T-helper 17 cell (primary cell): ENCODE data around the gene EFL1. TPM values are rescaled to one million over a fixed set of nuclear protein-coding genes. Genes with fewer than 3 reads are reported as not detected.
"Not testable (repeated sequence)": the region's sequence is repeated elsewhere in the genome, so short reads cannot be mapped to it uniquely, and the experiment has no call there.

Experiments used
- ATAC-seq: fragments of 150-1000 bp; cut with Tn5 transposase; 2 replicates; pipeline ENCODE4 v1.10.0; 2021; ENCODE audit warnings: mild to moderate bottlenecking, moderate library complexity
- DNase-seq, 3 donors: peaks; one replicate each; pipeline versions ENCODE4 v3.0.0 to v3.0.0-alpha.2; 2020 to 2021
- H3K9me3 ChIP-seq: one replicate; pipeline ENCODE4 v1.7.0; 2013; ENCODE audit warnings: low read length, mild to moderate bottlenecking; ENCODE audit not compliant: control insufficient read depth, poor library complexity, severe bottlenecking
- H3K27ac Mint-ChIP-seq: one replicate; pipeline ENCODE4 v1.8.0; 2022; ENCODE audit warnings: mild to moderate bottlenecking, moderate library complexity, mixed read lengths
- H3K27me3 Mint-ChIP-seq: one replicate; pipeline ENCODE4 v1.8.0; 2022; ENCODE audit warnings: mixed read lengths
- H3K36me3 Mint-ChIP-seq: one replicate; pipeline ENCODE4 v1.8.0; 2022; ENCODE audit warnings: low read depth, mixed read lengths
- H3K4me1 Mint-ChIP-seq: one replicate; pipeline ENCODE4 v1.8.0; 2022; ENCODE audit warnings: mild to moderate bottlenecking, mixed read lengths
- H3K4me3 Mint-ChIP-seq: one replicate; pipeline ENCODE4 v1.8.0; 2022; ENCODE audit warnings: mild to moderate bottlenecking, moderate library complexity, mixed read lengths
- total RNA-seq, 4 donors: library from RNA in 2 of 4; stranded (reverse) in 2 of 4; gene quantifications; one replicate each; pipeline ENCODE4 v1.2.3 and lab custom pipeline; 2022 to 2026

The EFL1 gene
- total RNA-seq = 10 to 100 TPM in 1 of 2 donors, 1 to 10 TPM in 1; 9.2 to 10.4 TPM
- total RNA-seq (lab: John Stamatoyannopoulos, UW) = 34.1 to 58.5 reads per million in 2 donors

GRCh38 chr15:82262422-82263026 lies at the start of gene EFL1, which contains the start of gene SAXO2:
Gene EFL1 (minus strand): TSS chr15:82262734. CDS start chr15:82261778, 956 bp downstream.
Gene SAXO2 (plus strand): TSS chr15:82262818. CDS start chr15:82262880, 62 bp downstream.
- Mint-ChIP-seq H3K27me3 (peaks cover 13% of the 10 kb centered on the region), H3K27ac (peak within 1 kb of the TSS; percentile 82), H3K4me1 (peaks cover 29% of the 10 kb centered on the region), H3K4me3 (peak within 1 kb of the TSS; percentile 95), H3K36me3 (peaks cover 9% of the 10 kb centered on the region)
- DNase-seq = peak; percentile 83
- peak; percentile 98 for ATAC-seq
- no peaks in the 10 kb centered on the region for H3K9me3 ChIP-seq

GRCh38 chr15:82311321-82311720 lies 48.8 kb upstream of the EFL1 start:
- H3K27ac Mint-ChIP-seq, H3K27me3 Mint-ChIP-seq, H3K4me1 Mint-ChIP-seq, H3K4me3 Mint-ChIP-seq, H3K36me3 Mint-ChIP-seq, H3K9me3 ChIP-seq, ATAC-seq, DNase-seq: not testable (repeated sequence)

- H3K9me3 ChIP-seq = no peaks in the 10 kb centered on the region
- H3K4me3 Mint-ChIP-seq = no peak overlapping the region
- H3K27me3 Mint-ChIP-seq = no peaks in the 10 kb centered on the region
- DNase-seq = no peak
- no peak for ATAC-seq
- H3K27ac Mint-ChIP-seq = no peak overlapping the region
- peaks cover 3% of the 10 kb centered on the region for H3K4me1 Mint-ChIP-seq
- peaks cover 4% of the 10 kb centered on the region for H3K36me3 Mint-ChIP-seq
Measured at GRCh38 chr15:82309802-82310201, 47.3 kb upstream of the EFL1 start.

GRCh38 chr15:82307714-82308081 lies 45.2 kb upstream of the EFL1 start:
- ATAC-seq (no peak), DNase-seq (no peak)
- Mint-ChIP-seq H3K4me1 (peaks cover 5% of the 10 kb centered on the region), H3K4me3 (no peak overlapping the region), H3K27ac (no peak overlapping the region), H3K27me3 (no peaks in the 10 kb centered on the region), H3K36me3 (peaks cover 4% of the 10 kb centered on the region)
- no peaks in the 10 kb centered on the region for H3K9me3 ChIP-seq

- Mint-ChIP-seq H3K4me3 (no peak overlapping the region), H3K36me3 (peaks cover 4% of the 10 kb centered on the region), H3K27ac (no peak overlapping the region), H3K4me1 (peaks cover 5% of the 10 kb centered on the region), H3K27me3 (no peaks in the 10 kb centered on the region)
- DNase-seq (no peak), ATAC-seq (no peak)
- H3K9me3 ChIP-seq = no peaks in the 10 kb centered on the region
Measured at GRCh38 chr15:82306791-82307713, 44.5 kb upstream of the EFL1 start.

- Mint-ChIP-seq H3K27ac (no peak overlapping the region), H3K4me3 (no peak overlapping the region), H3K36me3 (peaks cover 4% of the 10 kb centered on the region), H3K4me1 (peaks cover 5% of the 10 kb centered on the region), H3K27me3 (no peaks in the 10 kb centered on the region)
- DNase-seq (no peak), ATAC-seq (no peak)
- no peaks in the 10 kb centered on the region for H3K9me3 ChIP-seq
Measured at GRCh38 chr15:82305621-82306048, 43.1 kb upstream of the EFL1 start.

- no peak overlapping the region for H3K27ac Mint-ChIP-seq
- no peaks in the 10 kb centered on the region for H3K27me3 Mint-ChIP-seq
- peaks cover 5% of the 10 kb centered on the region for H3K4me1 Mint-ChIP-seq
- H3K36me3 Mint-ChIP-seq = peaks cover 4% of the 10 kb centered on the region
- H3K9me3 ChIP-seq = no peaks in the 10 kb centered on the region
- ATAC-seq (no peak), DNase-seq (no peak)
- H3K4me3 Mint-ChIP-seq = no peak overlapping the region
Measured at GRCh38 chr15:82304778-82305090, 42.2 kb upstream of the EFL1 start.

- DNase-seq (no peak), ATAC-seq (no peak)
- Mint-ChIP-seq H3K4me1 (peaks cover 5% of the 10 kb centered on the region), H3K4me3 (no peak overlapping the region), H3K27ac (no peak overlapping the region), H3K27me3 (no peaks in the 10 kb centered on the region), H3K36me3 (peaks cover 4% of the 10 kb centered on the region)
- H3K9me3 ChIP-seq = no peaks in the 10 kb centered on the region
Measured at GRCh38 chr15:82303956-82304777, 41.6 kb upstream of the EFL1 start.

- no peak for DNase-seq
- no peaks in the 10 kb centered on the region for H3K9me3 ChIP-seq
- Mint-ChIP-seq H3K27ac (no peak overlapping the region), H3K36me3 (no peaks in the 10 kb centered on the region), H3K4me3 (no peak overlapping the region), H3K27me3 (no peaks in the 10 kb centered on the region), H3K4me1 (peaks cover 5% of the 10 kb centered on the region)
- ATAC-seq = no peak
Measured at GRCh38 chr15:82301296-82302016, 38.9 kb upstream of the EFL1 start.

GRCh38 chr15:82300883-82301282 lies 38.3 kb upstream of the EFL1 start:
- no peaks in the 10 kb centered on the region for H3K9me3 ChIP-seq

GRCh38 chr15:82300326-82300725 lies 37.8 kb upstream of the EFL1 start:
- not testable (repeated sequence) for H3K36me3 Mint-ChIP-seq

More at GRCh38 chr15:82300883-82301282, 38.3 kb upstream of the EFL1 start:
- Mint-ChIP-seq H3K27me3 (no peaks in the 10 kb centered on the region), H3K4me1 (peaks cover 5% of the 10 kb centered on the region), H3K4me3 (no peak overlapping the region), H3K27ac (no peak overlapping the region), H3K36me3 (no peaks in the 10 kb centered on the region)
- ATAC-seq = no peak
- DNase-seq = no peak

GRCh38 chr15:82299511-82299914 lies 37.0 kb upstream of the EFL1 start:
- H3K9me3 ChIP-seq, H3K27ac Mint-ChIP-seq, DNase-seq, H3K4me1 Mint-ChIP-seq, H3K4me3 Mint-ChIP-seq, H3K27me3 Mint-ChIP-seq, ATAC-seq, H3K36me3 Mint-ChIP-seq: not testable (repeated sequence)

More at GRCh38 chr15:82300326-82300725, 37.8 kb upstream of the EFL1 start:
- DNase-seq, H3K27ac Mint-ChIP-seq, ATAC-seq, H3K4me3 Mint-ChIP-seq, H3K27me3 Mint-ChIP-seq, H3K4me1 Mint-ChIP-seq, H3K9me3 ChIP-seq: not testable (repeated sequence)
